Right renal cortex interstitium (tissue), 3 donors: ENCODE data around the gene HSPB2. TPM values are rescaled to one million over a fixed set of nuclear protein-coding genes. Genes with fewer than 3 reads are reported as not detected.
"Not testable (repeated sequence)": the region's sequence is repeated elsewhere in the genome, so short reads cannot be mapped to it uniquely, and the experiment has no call there.

Experiments
- DNase-seq, 3 donors: peaks; one replicate each; pipeline ENCODE4 v3.0.0-alpha.2; 2013; ENCODE audit warnings: low read depth in 3 of 3, low spot score in 2 of 3
- polyA plus RNA-seq, 3 donors: library from polyadenylated mRNA; unstranded; fragments of 120-200 nt; gene quantifications; one replicate each; pipeline ENCODE4 v1.2.1, GENCODE V29; 2013; ENCODE audit not compliant: insufficient read length in 3 of 3

The HSPB2 gene
- polyA plus RNA-seq, 3 donors: 1.2 to 1.6 (median 1.2) TPM

DNA sequence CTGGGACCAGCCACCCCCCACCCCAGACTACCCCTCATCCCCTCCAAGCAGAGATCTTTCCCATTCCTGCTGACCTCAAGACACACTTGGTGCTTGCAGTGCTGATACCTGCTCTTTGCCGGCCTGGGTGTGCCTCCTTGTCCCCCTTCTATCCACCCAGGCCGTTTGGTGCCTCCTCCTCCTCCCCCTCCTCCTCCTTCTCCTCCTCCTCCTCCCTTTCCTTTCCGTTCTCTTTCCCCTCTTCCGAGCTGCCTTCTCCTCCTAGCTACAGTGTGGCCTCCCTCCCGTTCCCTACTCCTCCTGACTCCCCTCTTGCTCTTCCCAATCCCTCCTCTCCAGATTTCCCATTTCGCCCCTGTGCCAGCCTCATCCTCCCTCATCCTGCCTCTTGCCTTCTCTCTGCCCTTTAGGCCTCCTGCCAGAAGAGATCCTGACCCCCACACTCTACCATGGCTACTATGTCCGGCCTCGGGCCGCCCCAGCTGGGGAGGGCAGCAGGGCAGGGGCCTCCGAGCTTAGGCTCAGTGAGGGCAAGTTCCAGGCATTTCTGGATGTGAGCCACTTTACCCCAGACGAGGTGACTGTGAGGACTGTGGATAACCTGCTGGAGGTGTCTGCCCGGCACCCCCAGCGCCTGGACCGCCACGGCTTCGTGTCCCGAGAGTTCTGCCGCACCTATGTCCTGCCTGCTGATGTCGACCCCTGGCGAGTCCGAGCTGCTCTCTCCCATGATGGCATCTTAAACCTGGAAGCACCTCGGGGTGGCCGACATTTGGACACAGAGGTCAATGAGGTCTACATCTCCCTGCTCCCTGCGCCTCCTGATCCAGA is 712 bp downstream of the HSPB2 start:
- no peak for DNase-seq

GRCh38 chr11:111913997-111914396 is 1.5 kb downstream of the HSPB2 start:
- DNase-seq: no peak

DNA sequence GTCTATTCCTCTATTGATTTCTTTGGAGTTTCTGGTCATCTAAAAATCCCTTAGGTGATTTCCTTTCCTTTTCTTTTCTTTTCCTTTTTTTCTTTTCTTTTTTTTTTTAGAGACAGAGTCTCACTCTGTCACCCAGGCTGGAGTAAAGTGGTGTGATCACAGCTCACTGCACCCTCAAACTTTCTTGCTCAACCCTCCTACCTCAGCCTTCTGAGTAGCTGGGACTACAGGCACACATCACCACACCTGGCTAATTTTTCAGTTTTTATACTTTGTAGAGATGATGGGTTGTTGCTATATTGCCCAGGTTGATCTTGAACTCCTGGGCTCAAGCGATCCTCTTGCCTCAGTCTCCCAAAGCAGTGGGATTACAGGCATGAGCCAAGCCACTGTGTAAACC is 4.2 kb downstream of the HSPB2 start:
- no peak for DNase-seq

- DNase-seq: no peak
Observed at GRCh38 chr11:111917312-111917711, 4.8 kb downstream of the HSPB2 start.

GRCh38 chr11:111917788-111918187 is 5.3 kb downstream of the HSPB2 start:
- no peak for DNase-seq

DNA sequence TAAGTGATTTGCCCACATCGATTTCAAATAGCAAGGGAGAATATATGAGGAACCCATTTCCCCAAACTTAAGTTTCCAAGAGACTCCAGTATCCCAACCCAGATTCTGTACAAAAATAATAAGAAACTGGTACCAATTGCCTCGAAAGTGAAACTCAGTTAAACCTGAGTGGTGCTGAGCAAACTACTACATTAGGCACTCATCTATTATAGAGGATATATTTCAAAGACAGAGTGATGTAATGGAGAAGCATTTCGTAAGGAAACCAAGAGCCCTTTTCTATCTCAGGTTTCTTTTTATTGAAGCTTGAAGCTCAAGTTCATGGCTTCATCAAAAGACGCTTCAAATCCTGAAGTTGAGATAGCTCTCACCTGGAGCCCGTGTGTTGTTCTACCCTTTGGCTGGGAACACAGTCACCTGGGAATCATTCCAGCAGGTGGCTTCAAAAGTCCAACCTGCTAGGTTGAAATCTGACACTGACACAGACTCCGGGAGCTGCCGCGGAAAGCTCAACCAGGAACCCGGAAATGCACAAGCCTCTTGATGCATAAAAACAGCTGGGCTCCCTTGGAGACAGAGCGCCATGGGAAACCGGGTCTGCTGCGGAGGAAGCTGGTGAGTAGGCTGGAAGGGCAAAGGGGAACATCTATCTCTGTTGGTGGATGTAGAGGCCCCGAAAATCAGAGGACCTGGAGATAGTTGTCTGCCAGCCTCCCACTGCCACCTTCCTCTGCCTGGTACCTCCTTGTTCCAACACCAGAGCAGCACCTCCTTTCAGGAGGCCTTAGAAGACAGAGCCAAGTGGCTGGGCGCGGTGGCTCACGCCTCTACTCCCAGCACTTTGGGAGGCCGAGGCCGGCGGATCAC is 6.1 kb downstream of the HSPB2 start, which contains the start of gene C11orf52:
C11orf52 (plus strand) TSS at position 524 of the 867 bp plus-strand sequence; CDS start at position 584, 60 bp downstream.
- DNase-seq: peak in 2 of 3 donors; percentile 78 to 86

DNA sequence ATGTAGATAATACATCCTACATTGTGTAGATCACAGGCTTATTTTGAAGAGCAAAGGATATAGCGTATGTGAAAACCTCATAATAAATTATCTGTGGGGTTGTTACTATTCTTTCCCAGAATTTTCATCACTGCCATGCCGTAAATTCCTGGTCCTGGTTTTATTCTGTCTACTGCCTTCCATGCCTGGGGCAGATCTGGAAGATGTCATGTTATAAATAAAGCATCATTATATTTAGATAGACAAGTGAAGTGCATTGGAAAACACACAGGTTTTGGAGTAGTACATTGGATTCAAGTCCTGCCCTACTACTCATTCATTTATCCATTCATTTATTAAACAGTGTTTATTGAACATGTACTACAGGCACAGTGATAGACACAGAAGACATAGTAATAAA is 8.4 kb downstream of the HSPB2 start:
- no peak for DNase-seq

DNA sequence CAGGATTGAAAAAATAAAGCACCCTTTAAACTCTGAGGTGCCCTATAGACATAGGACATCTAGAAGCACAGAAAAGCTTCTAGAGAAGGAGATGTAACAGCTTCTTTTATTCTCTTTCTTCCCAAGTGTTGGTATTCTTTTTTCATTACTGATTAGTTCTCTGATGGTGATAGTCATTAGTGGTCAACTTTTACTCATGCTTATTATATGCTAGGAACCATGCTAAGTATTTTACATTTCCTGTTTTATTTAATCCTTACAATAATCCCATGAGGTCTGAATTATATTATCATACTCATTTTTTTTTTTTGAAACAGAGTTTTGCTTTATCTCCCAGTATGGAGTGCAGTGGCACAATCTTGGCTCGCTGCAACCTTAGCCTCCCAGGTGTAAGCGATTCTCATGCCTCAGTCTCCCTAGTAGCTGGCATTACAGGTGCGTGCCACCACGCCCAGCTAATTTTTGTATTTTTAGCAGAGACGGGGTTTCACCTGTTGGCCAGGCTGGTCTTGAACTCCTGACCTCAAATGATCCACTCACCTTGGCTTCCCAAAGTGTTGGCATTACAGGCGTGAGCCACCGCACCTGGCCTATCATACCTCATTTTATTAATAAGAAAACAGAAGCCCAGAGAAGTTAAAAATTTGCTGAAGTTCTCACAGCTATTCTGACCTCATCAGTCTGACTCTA is 9.2 kb downstream of the HSPB2 start:
- no peak for DNase-seq

- no peak for DNase-seq
Observed at GRCh38 chr11:111922803-111923202, 10.3 kb downstream of the HSPB2 start.

DNA sequence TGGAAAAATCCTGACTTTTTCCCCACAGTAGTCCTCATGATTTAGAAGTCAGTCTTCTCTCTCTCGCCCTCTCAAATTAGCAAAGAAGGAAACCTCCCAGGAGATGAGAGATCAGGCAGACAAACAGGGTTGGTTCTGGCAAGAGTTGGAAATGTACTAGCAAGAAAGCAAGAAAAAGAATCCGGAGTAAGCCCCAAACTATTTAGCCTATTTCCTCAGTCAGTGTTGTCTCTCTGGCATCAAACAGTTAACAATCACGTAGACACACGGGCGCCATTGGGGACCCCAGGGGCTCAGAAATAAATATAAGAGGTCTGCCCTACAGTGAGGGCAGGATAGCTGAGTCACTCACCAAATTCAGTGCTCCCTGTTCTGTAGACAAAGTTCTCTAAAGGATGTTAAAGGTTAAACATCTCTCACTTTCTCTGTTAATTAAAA is 10.8 kb downstream of the HSPB2 start:
- no peak for DNase-seq

- no peak for DNase-seq
Observed at GRCh38 chr11:111923951-111924350, 11.4 kb downstream of the HSPB2 start.

DNA sequence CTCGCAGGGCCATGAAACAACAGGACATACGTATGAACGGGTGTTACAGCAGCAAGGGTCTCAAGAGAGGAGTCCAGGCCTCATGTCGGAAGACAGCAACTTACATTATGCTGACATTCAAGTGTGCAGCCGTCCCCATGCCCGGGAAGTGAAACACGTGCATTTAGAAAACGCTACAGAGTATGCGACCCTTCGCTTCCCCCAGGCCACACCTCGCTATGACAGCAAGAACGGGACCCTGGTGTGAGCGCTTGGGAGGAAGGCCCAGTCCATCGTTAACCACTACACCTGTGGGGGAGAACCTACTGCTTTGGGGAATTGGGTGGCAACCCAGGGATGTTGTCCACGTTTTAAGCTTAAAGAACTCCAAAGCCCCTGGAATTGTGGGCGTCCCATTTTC is 13.4 kb downstream of the HSPB2 start:
- no peak for DNase-seq

DNA sequence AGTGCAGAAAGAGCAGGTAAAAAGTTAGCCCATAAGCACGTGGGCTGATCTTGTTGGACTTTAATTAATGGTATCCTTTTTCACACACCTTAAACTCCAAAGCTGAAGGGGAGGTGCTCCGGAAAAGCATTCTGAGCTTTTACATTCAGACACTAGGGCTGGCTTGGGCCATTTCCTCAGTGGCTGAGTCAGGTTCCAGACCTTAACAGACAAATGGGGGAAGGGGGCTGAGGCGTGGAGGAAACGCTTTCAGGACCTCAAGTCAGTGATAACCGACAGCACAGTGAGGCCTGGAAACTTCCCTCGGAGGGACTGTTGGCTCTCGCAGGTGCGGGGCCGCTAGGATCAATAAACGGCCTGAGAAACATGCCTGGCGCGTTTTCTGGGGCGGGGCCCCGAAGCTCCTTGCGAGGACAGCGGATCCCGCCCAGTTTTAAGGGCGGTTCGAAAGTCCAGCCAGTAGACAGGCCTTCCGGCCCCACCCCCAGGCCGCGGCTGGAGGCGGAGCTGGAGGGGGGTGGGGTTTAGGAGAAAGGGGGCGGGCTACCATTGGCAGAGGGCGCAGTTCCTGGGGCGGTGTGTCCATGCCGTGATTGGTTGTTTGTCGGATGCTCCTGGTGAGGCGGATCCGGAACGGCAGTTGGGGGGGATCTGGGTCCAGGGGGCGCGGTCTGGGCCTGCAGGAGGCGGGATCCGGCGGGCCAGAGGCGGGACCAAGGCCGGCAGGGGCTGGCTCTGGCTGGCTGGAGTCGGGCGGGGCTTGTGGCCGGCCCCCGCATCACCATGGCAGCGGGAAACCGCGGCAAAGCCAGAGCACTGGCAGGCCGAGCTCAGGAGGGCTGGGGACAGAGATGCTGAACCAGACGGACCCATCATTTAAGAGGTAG is 14.2 kb downstream of the HSPB2 start:
- peak in 2 of 3 donors; percentile 90 to 94 for DNase-seq

DNA sequence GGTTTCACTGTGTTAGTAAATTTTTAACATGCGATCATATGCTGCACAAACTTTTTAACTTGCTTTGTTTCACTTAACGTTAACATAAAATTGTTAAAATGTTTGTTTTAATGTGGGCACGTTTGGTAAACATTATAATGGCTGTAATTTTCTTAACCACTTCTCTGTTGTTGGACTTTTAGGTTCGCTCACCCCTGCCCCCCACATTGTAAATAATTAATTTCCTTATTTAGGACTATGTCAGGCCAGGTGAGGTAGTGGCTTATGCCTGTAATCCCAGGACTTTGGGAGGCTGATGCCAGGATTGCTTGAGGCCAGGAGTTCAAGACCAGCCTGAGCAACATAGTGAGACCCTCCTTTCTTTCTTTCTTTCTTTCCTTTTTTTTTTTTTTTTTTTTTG is 17.9 kb downstream of the HSPB2 start:
- DNase-seq: no peak

GRCh38 chr11:111932611-111932950 is 20.0 kb downstream of the HSPB2 start:
- DNase-seq: no peak

DNA sequence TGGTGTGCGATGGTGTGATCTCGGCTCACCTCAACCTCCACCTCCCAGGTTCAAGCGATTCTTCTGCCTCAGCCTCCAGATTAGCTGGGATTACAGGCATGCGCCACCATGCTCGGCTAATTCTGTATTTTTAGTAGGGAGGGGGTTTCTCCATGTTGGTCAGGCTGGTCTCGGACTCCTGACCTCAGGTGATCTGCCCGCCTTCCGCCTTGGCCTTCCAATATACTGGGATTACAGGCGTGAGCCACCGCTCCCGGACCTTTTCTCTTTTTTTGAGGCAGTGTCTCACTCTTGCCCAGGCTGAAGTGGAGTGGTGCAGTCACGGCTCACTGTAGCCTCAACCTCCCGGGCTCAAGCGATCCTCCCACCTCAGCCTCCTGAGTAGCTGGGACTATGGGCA is 20.6 kb downstream of the HSPB2 start:
- not testable (repeated sequence) for DNase-seq

DNA sequence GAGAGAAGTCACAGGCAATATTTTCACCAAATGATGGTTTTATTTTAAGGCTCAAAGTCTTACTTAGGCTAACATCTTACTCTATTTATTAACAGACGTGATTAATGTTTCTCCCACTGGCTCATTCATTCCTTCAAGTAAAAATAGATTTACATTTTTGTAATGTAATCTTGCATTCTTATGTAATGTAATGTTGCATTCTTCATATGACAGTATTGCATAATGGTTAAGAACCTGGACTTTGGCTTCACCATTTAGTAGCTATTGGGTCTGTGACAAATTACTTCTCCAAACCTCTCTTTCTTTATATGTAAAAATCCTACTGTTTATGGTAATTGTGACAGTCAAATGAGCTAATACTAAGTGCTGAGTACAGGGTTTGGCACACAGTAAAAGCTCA is 21.3 kb downstream of the HSPB2 start:
- no peak for DNase-seq

GRCh38 chr11:111934306-111934705 is 21.8 kb downstream of the HSPB2 start:
- no peak for DNase-seq

GRCh38 chr11:111935317-111936039 is 22.9 kb downstream of the HSPB2 start:
- no peak for DNase-seq
